ENCODE data around the gene TUBB. TPM values are rescaled to one million over a fixed set of nuclear protein-coding genes. Genes with fewer than 3 reads are reported as not detected.

TUBB gene
- total RNA-seq, 1 experiment from 2014 or later = 853 TPM

DNA sequence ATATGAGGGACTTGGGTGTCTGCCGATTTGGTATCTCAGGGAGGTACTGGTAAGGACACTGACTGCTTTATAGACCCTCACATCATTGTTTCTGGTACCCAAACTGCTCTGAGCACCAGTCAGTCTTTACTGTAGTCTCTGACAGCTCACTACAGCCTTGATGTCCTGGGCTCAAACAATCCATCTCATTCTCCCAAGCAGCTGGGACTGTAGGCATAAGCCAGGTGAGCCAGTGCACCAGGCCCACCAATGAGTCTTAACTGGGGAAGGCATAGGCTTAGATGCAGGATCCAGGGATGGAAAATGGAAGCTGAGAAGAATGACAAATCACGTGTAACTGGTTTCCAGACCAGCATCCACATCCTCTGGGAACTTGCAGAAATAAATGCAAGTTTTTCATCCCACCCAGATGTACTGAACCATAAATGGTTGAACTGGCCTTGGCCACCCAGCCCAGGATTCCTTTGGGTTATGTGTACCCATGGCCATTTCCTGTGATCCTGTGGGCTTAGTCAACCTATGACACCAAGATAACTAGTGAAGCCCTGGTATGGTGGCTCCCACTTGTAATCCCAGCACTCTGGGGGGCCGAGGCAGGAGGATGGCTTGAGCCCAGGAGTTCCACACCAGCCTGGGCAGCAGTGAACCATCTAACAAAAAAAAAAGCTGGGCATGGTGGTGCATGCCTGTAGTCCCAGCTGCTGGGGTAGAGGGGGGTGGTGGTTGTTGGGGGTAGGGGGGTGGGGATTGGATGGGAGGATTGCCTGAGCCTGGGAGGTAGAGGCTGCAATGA is 5.8 kb downstream of the TUBB start:
- ChIA-PET CTCF (interaction anchor here (0.5 to 1.7 kb wide), 3 partner anchors 46 to 96 kb away, joined by 3 to 4 read pairs (median 4); partner anchors contain the start of gene DHX16), POLR2A (interaction anchor here (0.6 kb wide), 1 partner anchor 47 kb away, joined by 3 read pairs; no protein-coding TSS in a partner anchor)
- no peak overlapping the region for H3K4me3 ChIP-seq (ENCODE audit: low read depth in 2 of 2, low read length in 2 of 2)
- in situ Hi-C loops (cut with HindIII; ENCODE audit: low pct_unique_long_range_greater_than_20kb, low sequenced_read_pairs) = no loop called here
- no TSS peak for BruUV-seq (replicated peaks)
- intact Hi-C loops (cut with micrococcal nuclease; ENCODE audit: unreplicated experiment) = loop anchor here (5.0 kb wide), 1 partner anchor 151 kb away; no protein-coding TSS in a partner anchor
- DNase-seq (ENCODE audit: low read depth, low spot score) = no peak
- peaks cover 26% of the 10 kb centered on the region for H3K36me3 ChIP-seq (ENCODE audit: control insufficient read depth, insufficient read depth, low read length)
- no peaks in the 10 kb centered on the region for H3K27me3 ChIP-seq (ENCODE audit: control insufficient read depth, insufficient read depth, low read length)
- ATAC-seq = peak; percentile 65
- TF ChIP-seq SIN3A (IDR thresholded peaks at IDR 0.05; ENCODE audit: borderline replicate concordance, insufficient read depth, low read depth, low read length) = no peak
- TF ChIP-seq POLR2AphosphoS5 (IDR thresholded peaks at IDR 0.05; ENCODE audit: low read depth, low read length) = peak; percentile 96
- H3K9me3 ChIP-seq (ENCODE audit: control insufficient read depth, insufficient read depth, low read depth, low read length) = no peaks in the 10 kb centered on the region
- H3K27ac ChIP-seq (ENCODE audit: low read length) = peak overlapping the region; percentile 60
- H3K4me1 ChIP-seq (ENCODE audit: control insufficient read depth, insufficient read depth, low read length) = peaks cover 29% of the 10 kb centered on the region

DNA sequence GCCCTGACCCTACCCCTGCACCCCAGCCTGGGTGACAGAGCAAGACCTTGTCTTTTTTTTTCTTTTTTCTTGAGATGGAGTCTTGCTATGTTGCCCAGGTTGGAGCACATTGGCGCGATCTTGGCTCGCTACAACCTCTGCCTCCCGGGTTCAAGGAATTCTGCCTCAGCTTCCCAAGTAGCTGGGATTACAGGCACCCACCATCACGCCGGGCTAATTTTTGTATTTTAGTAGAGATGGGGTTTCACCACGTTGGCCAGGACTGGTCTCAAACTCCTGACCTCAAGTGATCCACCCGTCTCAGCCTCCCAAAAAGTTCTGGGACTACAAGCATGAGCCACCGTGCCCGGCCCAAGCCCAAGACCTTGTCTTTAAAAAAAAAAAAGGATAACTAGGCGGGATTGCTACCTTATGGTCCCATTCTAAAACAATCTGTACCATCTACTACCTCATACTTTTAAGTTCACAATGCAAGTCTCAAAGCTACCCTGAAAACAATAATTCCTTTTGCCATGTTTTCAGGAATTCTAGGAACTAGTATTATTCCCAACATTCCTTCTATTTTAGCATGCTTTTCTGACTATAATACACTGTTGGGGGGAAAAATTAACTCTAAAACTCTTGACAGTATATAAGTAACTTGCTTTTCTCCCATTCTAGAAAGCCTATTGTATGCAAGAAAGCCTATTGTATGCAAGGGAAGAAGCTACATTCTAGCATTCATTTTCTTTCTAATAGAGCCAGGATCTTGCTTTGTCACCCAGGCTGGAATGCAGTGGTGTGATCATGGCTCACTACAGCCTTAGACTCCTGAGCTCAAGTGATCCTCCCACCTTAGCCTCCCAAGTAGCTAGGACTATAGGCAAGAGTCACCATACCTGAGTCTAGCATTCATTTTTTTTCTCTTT is 6.6 kb downstream of the TUBB start:
- H3K4me3 ChIP-seq (ENCODE audit: low read depth in 2 of 2, low read length in 2 of 2) = no peak overlapping the region
- peaks cover 29% of the 10 kb centered on the region for H3K4me1 ChIP-seq (ENCODE audit: control insufficient read depth, insufficient read depth, low read length)
- TF ChIP-seq, protein P1, sequence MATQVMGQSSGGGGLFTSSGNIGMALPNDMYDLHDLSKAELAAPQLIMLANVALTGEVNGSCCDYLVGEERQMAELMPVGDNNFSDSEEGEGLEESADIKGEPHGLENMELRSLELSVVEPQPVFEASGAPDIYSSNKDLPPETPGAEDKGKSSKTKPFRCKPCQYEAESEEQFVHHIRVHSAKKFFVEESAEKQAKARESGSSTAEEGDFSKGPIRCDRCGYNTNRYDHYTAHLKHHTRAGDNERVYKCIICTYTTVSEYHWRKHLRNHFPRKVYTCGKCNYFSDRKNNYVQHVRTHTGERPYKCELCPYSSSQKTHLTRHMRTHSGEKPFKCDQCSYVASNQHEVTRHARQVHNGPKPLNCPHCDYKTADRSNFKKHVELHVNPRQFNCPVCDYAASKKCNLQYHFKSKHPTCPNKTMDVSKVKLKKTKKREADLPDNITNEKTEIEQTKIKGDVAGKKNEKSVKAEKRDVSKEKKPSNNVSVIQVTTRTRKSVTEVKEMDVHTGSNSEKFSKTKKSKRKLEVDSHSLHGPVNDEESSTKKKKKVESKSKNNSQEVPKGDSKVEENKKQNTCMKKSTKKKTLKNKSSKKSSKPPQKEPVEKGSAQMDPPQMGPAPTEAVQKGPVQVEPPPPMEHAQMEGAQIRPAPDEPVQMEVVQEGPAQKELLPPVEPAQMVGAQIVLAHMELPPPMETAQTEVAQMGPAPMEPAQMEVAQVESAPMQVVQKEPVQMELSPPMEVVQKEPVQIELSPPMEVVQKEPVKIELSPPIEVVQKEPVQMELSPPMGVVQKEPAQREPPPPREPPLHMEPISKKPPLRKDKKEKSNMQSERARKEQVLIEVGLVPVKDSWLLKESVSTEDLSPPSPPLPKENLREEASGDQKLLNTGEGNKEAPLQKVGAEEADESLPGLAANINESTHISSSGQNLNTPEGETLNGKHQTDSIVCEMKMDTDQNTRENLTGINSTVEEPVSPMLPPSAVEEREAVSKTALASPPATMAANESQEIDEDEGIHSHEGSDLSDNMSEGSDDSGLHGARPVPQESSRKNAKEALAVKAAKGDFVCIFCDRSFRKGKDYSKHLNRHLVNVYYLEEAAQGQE (IDR thresholded peaks at IDR 0.05; ENCODE audit: insufficient read depth in 1 of 2, low read depth in 2 of 2, low read length in 1 of 2) = no peak
- TF ChIP-seq POLR2AphosphoS5 (IDR thresholded peaks at IDR 0.05; ENCODE audit: low read depth, low read length) = no peak
- no peak for TF ChIP-seq SIN3A (IDR thresholded peaks at IDR 0.05; ENCODE audit: borderline replicate concordance, insufficient read depth, low read depth, low read length)
- in situ Hi-C loops (cut with HindIII; ENCODE audit: low pct_unique_long_range_greater_than_20kb, low sequenced_read_pairs) = no loop called here
- ChIA-PET POLR2A (no interaction called here), CTCF (interaction anchor here (0.5 to 1.7 kb wide), 4 partner anchors 43 to 95 kb away, joined by 3 to 5 read pairs (median 4); no protein-coding TSS in a partner anchor)
- peak; percentile 1; the same call in 1 of the 2 replicates for ATAC-seq
- no peaks in the 10 kb centered on the region for H3K27me3 ChIP-seq (ENCODE audit: control insufficient read depth, insufficient read depth, low read length)
- H3K9me3 ChIP-seq (ENCODE audit: control insufficient read depth, insufficient read depth, low read depth, low read length) = no peaks in the 10 kb centered on the region
- H3K36me3 ChIP-seq (ENCODE audit: control insufficient read depth, insufficient read depth, low read length) = peaks cover 21% of the 10 kb centered on the region
- DNase-seq (ENCODE audit: low read depth, low spot score) = no peak
- no TSS peak for BruUV-seq (replicated peaks)
- H3K27ac ChIP-seq (ENCODE audit: low read length) = no peak overlapping the region
- intact Hi-C loops (cut with micrococcal nuclease; ENCODE audit: unreplicated experiment) = loop anchor here (5.0 kb wide), 1 partner anchor 151 kb away; no protein-coding TSS in a partner anchor

DNA sequence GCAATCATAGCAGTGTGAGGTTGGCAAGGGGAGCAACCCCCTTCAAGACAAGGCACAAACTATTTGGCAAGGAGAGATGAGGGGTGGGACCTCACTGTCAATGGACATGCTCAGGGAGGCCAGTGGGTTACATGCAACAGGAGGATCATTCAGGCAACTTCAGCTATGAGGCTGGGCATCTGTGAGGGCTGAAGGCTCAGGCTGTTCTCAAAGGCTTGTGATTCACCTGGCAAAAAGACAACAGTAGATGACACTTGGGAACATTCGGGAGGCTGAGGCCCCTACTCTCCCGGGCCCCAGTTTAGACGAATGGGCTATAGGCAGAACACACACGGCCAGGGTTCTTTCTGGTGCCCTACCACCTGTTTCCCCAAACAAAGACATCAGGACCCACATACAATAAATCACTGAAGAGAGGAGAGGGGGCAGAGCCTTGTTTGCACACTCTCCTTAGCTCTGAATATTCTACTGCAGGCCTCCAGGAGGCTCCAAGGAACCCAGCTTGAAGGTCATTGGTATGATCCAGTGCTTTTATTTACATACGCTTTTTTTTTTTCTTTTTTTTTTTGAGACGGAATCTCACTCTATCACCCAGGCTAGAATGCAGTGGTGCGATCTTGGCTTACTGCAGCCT is 7.9 kb downstream of the TUBB start:
- intact Hi-C loops (cut with micrococcal nuclease; ENCODE audit: unreplicated experiment) = loop anchor here (5.0 kb wide), 1 partner anchor 149 kb away; no protein-coding TSS in a partner anchor
- ATAC-seq (0 out of 2 replicates have a peak, but pooled peaks have one; percentile 22), DNase-seq (ENCODE audit: low read depth, low spot score) (no peak)
- BruUV-seq (replicated peaks) = no TSS peak
- Histone ChIP-seq H3K27me3 (ENCODE audit: control insufficient read depth, insufficient read depth, low read length) (no peaks in the 10 kb centered on the region), H3K36me3 (ENCODE audit: control insufficient read depth, insufficient read depth, low read length) (peaks cover 15% of the 10 kb centered on the region), H3K4me1 (ENCODE audit: control insufficient read depth, insufficient read depth, low read length) (peaks cover 24% of the 10 kb centered on the region), H3K27ac (ENCODE audit: low read length) (no peak overlapping the region), H3K9me3 (ENCODE audit: control insufficient read depth, insufficient read depth, low read depth, low read length) (no peaks in the 10 kb centered on the region), H3K4me3 (ENCODE audit: low read depth in 2 of 2, low read length in 2 of 2) (no peak overlapping the region)
- in situ Hi-C loops (cut with HindIII; ENCODE audit: low pct_unique_long_range_greater_than_20kb, low sequenced_read_pairs) = no loop called here
- CTCF ChIA-PET = interaction anchor here (0.6 to 1.0 kb wide), 2 partner anchors 46 to 154 kb away, joined by 3 to 4 read pairs; no protein-coding TSS in a partner anchor
- POLR2A ChIA-PET = no interaction called here
- TF ChIP-seq SIN3A (IDR thresholded peaks at IDR 0.05; ENCODE audit: borderline replicate concordance, insufficient read depth, low read depth, low read length) = no peak
- TF ChIP-seq, protein P2, sequence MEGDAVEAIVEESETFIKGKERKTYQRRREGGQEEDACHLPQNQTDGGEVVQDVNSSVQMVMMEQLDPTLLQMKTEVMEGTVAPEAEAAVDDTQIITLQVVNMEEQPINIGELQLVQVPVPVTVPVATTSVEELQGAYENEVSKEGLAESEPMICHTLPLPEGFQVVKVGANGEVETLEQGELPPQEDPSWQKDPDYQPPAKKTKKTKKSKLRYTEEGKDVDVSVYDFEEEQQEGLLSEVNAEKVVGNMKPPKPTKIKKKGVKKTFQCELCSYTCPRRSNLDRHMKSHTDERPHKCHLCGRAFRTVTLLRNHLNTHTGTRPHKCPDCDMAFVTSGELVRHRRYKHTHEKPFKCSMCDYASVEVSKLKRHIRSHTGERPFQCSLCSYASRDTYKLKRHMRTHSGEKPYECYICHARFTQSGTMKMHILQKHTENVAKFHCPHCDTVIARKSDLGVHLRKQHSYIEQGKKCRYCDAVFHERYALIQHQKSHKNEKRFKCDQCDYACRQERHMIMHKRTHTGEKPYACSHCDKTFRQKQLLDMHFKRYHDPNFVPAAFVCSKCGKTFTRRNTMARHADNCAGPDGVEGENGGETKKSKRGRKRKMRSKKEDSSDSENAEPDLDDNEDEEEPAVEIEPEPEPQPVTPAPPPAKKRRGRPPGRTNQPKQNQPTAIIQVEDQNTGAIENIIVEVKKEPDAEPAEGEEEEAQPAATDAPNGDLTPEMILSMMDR (IDR thresholded peaks at IDR 0.05) = peak; percentile 51

Measured in Panc1 (cell line).